ENCODE measurements around the gene FBXO30.

Gene FBXO30

GRCh38 chr6:145814501-145815308, at the start of gene FBXO30 (continued):
- TF ChIP-seq AEBP2 (tag by site-specific recombination; IDR thresholded peaks at IDR 0.05; ENCODE audit: borderline replicate concordance) (no peak), ELK4 (IDR thresholded peaks at IDR 0.05; ENCODE audit: borderline replicate concordance, low read depth, low read length) (no peak), KLF8 (tag by site-specific recombination; IDR thresholded peaks at IDR 0.05) (peak; percentile 59; the same call in 1 of the 2 replicates), IKZF3 (tag by site-specific recombination; IDR thresholded peaks at IDR 0.05) (peak; percentile 76; the same call in 1 of the 2 replicates), ZBTB17 (tag by site-specific recombination; IDR thresholded peaks at IDR 0.05) (peak; percentile 73), ZSCAN16 (tag by site-specific recombination; IDR thresholded peaks at IDR 0.05) (no peak), ZNF529 (tag by site-specific recombination; IDR thresholded peaks at IDR 0.05; ENCODE audit: insufficient replicate concordance) (no peak), ZNF18 (tag by site-specific recombination; IDR thresholded peaks at IDR 0.05) (no peak), WT1 (tag by site-specific recombination; IDR thresholded peaks at IDR 0.05) (no peak), ZNF777 (tag by site-specific recombination; IDR thresholded peaks at IDR 0.05; ENCODE audit: borderline replicate concordance) (no peak), ZNF768 (tag by site-specific recombination; IDR thresholded peaks at IDR 0.05) (no peak), REPIN1 (tag by site-specific recombination; IDR thresholded peaks at IDR 0.05; ENCODE audit: low read depth) (no peak), ZFP3 (tag by site-specific recombination; IDR thresholded peaks at IDR 0.05; ENCODE audit: low read depth) (no peak), ZEB2 (tag by site-specific recombination; IDR thresholded peaks at IDR 0.05) (peak; percentile 57), ZNF776 (tag by site-specific recombination; IDR thresholded peaks at IDR 0.05; ENCODE audit: borderline replicate concordance) (no peak), ZNF169 (tag by site-specific recombination; IDR thresholded peaks at IDR 0.05) (no peak), ZNF112 (tag by site-specific recombination; IDR thresholded peaks at IDR 0.05) (no peak), ZNF449 (tag by site-specific recombination; IDR thresholded peaks at IDR 0.05) (no peak), PRDM4 (tag by site-specific recombination; IDR thresholded peaks at IDR 0.05) (no peak), ZXDB (tag by site-specific recombination; IDR thresholded peaks at IDR 0.05) (peak; percentile 76), ZNF585B (tag by site-specific recombination; IDR thresholded peaks at IDR 0.05) (no peak), ZNF600 (tag by site-specific recombination; IDR thresholded peaks at IDR 0.05) (no peak), ZNF76 (tag by site-specific recombination; IDR thresholded peaks at IDR 0.05; ENCODE audit: borderline replicate concordance, low read depth) (no peak), INSM2 (tag by site-specific recombination; IDR thresholded peaks at IDR 0.05) (no peak), MEIS1 (CRISPR knock-in tag; IDR thresholded peaks at IDR 0.05; ENCODE audit: borderline replicate concordance) (no peak), ZNF2 (tag by site-specific recombination; IDR thresholded peaks at IDR 0.05) (no peak)

Data from HEK293 (cell line).